Caco-2 (cell line): Measurements from ENCODE around the gene FKBP1A. TPM values are rescaled to one million over a fixed set of nuclear protein-coding genes. Genes with fewer than 3 reads are reported as not detected.

Source experiments
- BruUV-seq: library from RNA; stranded (reverse); fragments of 400-500 nt; replicated peaks from 2 replicates; lab custom pipeline; 2021; lab: Mats Ljungman, UMichigan
- CTCF ChIA-PET: fragments of 300-600 bp; sonication (Branson Sonifier 250); formaldehyde crosslinking; loops from one replicate; lab custom pipeline; 2022; ENCODE audit warnings: antibody characterized with exemption; lab: Charles Lee
- POLR2A ChIA-PET: fragments of 300-600 bp; sonication (Branson Sonifier 250); formaldehyde crosslinking; loops from one replicate; lab custom pipeline; 2022; ENCODE audit warnings: antibody characterized with exemption; lab: Charles Lee
- DNase-seq, 2 experiments: peaks; one replicate each; pipeline versions ENCODE4 v3.0.0 to v3.0.0-alpha.2; 2020 to 2022
- H3K27me3 ChIP-seq: replicated peaks from 2 replicates; pipeline ENCODE4 v1.6.0; 2011; ENCODE audit warnings: low read length; ENCODE audit not compliant: control insufficient read depth, insufficient read depth
- H3K36me3 ChIP-seq: 2 replicates; pipeline ENCODE4 v1.5.1; 2011; ENCODE audit warnings: low read length; ENCODE audit not compliant: control insufficient read depth, insufficient read depth
- H3K4me1 ChIP-seq: fragments of 250-450 bp; sonication (Bioruptor Pico); 2 replicates; pipeline ENCODE4 v1.5.1; 2020; ENCODE audit warnings: mild to moderate bottlenecking
- H3K4me3 ChIP-seq: 2 replicates; pipeline ENCODE4 v1.5.1; 2011; ENCODE audit warnings: low read depth, mild to moderate bottlenecking, control low read depth, low read length
- H3K9me3 ChIP-seq: fragments of 250-450 bp; sonication (Bioruptor Pico); 2 replicates; pipeline ENCODE4 v1.5.1; 2020; ENCODE audit warnings: mild to moderate bottlenecking, moderate library complexity
- H3K27ac Mint-ChIP-seq: one replicate; pipeline ENCODE4 v1.8.0; 2022; ENCODE audit warnings: mixed read lengths; ENCODE audit not compliant: unreplicated experiment
- H3K27me3 Mint-ChIP-seq: one replicate; pipeline ENCODE4 v1.8.0; 2022; ENCODE audit warnings: mixed read lengths; ENCODE audit not compliant: insufficient read depth, unreplicated experiment
- H3K36me3 Mint-ChIP-seq: one replicate; pipeline ENCODE4 v1.8.0; 2022; ENCODE audit warnings: mild to moderate bottlenecking, mixed read lengths; ENCODE audit not compliant: insufficient read depth, unreplicated experiment
- H3K4me1 Mint-ChIP-seq: one replicate; pipeline ENCODE4 v1.8.0; 2022; ENCODE audit warnings: low read depth, mixed read lengths; ENCODE audit not compliant: unreplicated experiment
- H3K4me3 Mint-ChIP-seq: one replicate; pipeline ENCODE4 v1.8.0; 2022; ENCODE audit warnings: mild to moderate bottlenecking, moderate library complexity, mixed read lengths; ENCODE audit not compliant: unreplicated experiment
- H3K9me3 Mint-ChIP-seq: one replicate; pipeline ENCODE4 v1.8.0; 2022; ENCODE audit warnings: mixed read lengths; ENCODE audit not compliant: unreplicated experiment
- intact Hi-C: fragments of 100-400 bp; cut with micrococcal nuclease; formaldehyde crosslinking; loops from one replicate; pipeline ENCODE4 v1.10.0; 2022; ENCODE audit not compliant: unreplicated experiment
- total RNA-seq: library from RNA; stranded (reverse); gene quantifications from 2 replicates; pipeline ENCODE4 v1.2.3, GENCODE V29; 2022
- TF ChIP-seq, protein P1 (sequence below), 2 experiments: fragments of 200-600 bp in 1 of 2; IDR thresholded peaks; 1 replicate in 1 of 2; 2 replicates in 1 of 2; pipeline versions ENCODE4 v1.5.1 to v1.8.0; 2011 to 2022; ENCODE audit warnings: antibody characterized with exemption in 1 of 2, control low read depth in 1 of 2, inconsistent platforms in 1 of 2, low read depth in 1 of 2, low read length in 1 of 2, mild to moderate bottlenecking in 1 of 2, moderate library complexity in 1 of 2; ENCODE audit not compliant: insufficient read depth in 1 of 2, severe bottlenecking in 1 of 2, unreplicated experiment in 1 of 2

Gene FKBP1A
- total RNA-seq, 1 experiment from 2014 or later: 220 TPM

- Histone ChIP-seq H3K27me3 (no peaks in the 10 kb centered on the region), H3K4me3 (no peak overlapping the region), H3K4me1 (peaks cover 7% of the 10 kb centered on the region), H3K9me3 (no peaks in the 10 kb centered on the region), H3K36me3 (peaks cover 3% of the 10 kb centered on the region)
- CTCF ChIA-PET: no interaction called here
- BruUV-seq: no TSS peak
- Mint-ChIP-seq H3K4me3 (no peak overlapping the region), H3K27ac (no peak overlapping the region), H3K36me3 (peaks cover 21% of the 10 kb centered on the region), H3K9me3 (no peaks in the 10 kb centered on the region), H3K27me3 (no peaks in the 10 kb centered on the region), H3K4me1 (no peaks in the 10 kb centered on the region)
- POLR2A ChIA-PET: no interaction called here
- DNase-seq: no peak
- TF ChIP-seq, protein P1, sequence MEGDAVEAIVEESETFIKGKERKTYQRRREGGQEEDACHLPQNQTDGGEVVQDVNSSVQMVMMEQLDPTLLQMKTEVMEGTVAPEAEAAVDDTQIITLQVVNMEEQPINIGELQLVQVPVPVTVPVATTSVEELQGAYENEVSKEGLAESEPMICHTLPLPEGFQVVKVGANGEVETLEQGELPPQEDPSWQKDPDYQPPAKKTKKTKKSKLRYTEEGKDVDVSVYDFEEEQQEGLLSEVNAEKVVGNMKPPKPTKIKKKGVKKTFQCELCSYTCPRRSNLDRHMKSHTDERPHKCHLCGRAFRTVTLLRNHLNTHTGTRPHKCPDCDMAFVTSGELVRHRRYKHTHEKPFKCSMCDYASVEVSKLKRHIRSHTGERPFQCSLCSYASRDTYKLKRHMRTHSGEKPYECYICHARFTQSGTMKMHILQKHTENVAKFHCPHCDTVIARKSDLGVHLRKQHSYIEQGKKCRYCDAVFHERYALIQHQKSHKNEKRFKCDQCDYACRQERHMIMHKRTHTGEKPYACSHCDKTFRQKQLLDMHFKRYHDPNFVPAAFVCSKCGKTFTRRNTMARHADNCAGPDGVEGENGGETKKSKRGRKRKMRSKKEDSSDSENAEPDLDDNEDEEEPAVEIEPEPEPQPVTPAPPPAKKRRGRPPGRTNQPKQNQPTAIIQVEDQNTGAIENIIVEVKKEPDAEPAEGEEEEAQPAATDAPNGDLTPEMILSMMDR (IDR thresholded peaks at IDR 0.05; ENCODE audit: insufficient read depth in 1 of 2, low read depth in 1 of 2, low read length in 1 of 2, severe bottlenecking in 1 of 2, unreplicated experiment in 1 of 2): no peak
- intact Hi-C loops: no loop called here
These were observed 55.4 kb downstream of the FKBP1A start for GRCh38 chr20:1337441-1337840.

GRCh38 chr20:1336699-1337367 lies 56.0 kb downstream of the FKBP1A start:
- Mint-ChIP-seq H3K27ac (no peak overlapping the region), H3K36me3 (peaks cover 21% of the 10 kb centered on the region), H3K9me3 (no peaks in the 10 kb centered on the region), H3K27me3 (no peaks in the 10 kb centered on the region), H3K4me3 (no peak overlapping the region), H3K4me1 (no peaks in the 10 kb centered on the region)
- CTCF ChIA-PET: no interaction called here
- no peak overlapping the region for H3K4me3 ChIP-seq
- DNase-seq: no peak
- TF ChIP-seq, protein P1 (IDR thresholded peaks at IDR 0.05; ENCODE audit: insufficient read depth in 1 of 2, low read depth in 1 of 2, low read length in 1 of 2, severe bottlenecking in 1 of 2, unreplicated experiment in 1 of 2): no peak
- H3K36me3 ChIP-seq: peaks cover 3% of the 10 kb centered on the region
- POLR2A ChIA-PET: no interaction called here
- BruUV-seq: no TSS peak
- no peaks in the 10 kb centered on the region for H3K9me3 ChIP-seq
- intact Hi-C loops: no loop called here
- peaks cover 7% of the 10 kb centered on the region for H3K4me1 ChIP-seq
- H3K27me3 ChIP-seq: no peaks in the 10 kb centered on the region

GRCh38 chr20:1335961-1336698 lies 56.7 kb downstream of the FKBP1A start:
- H3K4me3 ChIP-seq: no peak overlapping the region
- Mint-ChIP-seq H3K27ac (no peak overlapping the region), H3K4me3 (no peak overlapping the region), H3K4me1 (no peaks in the 10 kb centered on the region), H3K36me3 (peaks cover 21% of the 10 kb centered on the region), H3K9me3 (no peaks in the 10 kb centered on the region), H3K27me3 (no peaks in the 10 kb centered on the region)
- no peaks in the 10 kb centered on the region for H3K9me3 ChIP-seq
- ChIA-PET CTCF (no interaction called here), POLR2A (no interaction called here)
- peaks cover 3% of the 10 kb centered on the region for H3K36me3 ChIP-seq
- TF ChIP-seq, protein P1 (IDR thresholded peaks at IDR 0.05; ENCODE audit: insufficient read depth in 1 of 2, low read depth in 1 of 2, low read length in 1 of 2, severe bottlenecking in 1 of 2, unreplicated experiment in 1 of 2): no peak
- intact Hi-C loops: no loop called here
- BruUV-seq: no TSS peak
- no peaks in the 10 kb centered on the region for H3K27me3 ChIP-seq
- H3K4me1 ChIP-seq: peaks cover 7% of the 10 kb centered on the region
- DNase-seq: no peak
